NCI-H82 treated with DMSO at 0.1 percent for 48 hours (cell line): ENCODE results near the gene ACYP1.

Source experiments
- DNase-seq: peaks from one replicate; lab custom pipeline; 2025; ENCODE audit not compliant: unreplicated experiment; lab: John Stamatoyannopoulos, UW

Gene ACYP1

GRCh38 chr14:75041613-75042012 lies 22.2 kb downstream of the ACYP1 start:
- no peak for DNase-seq

GRCh38 chr14:75040959-75041358 lies 22.9 kb downstream of the ACYP1 start:
- DNase-seq = no peak

- DNase-seq = no peak
Observed at GRCh38 chr14:75040507-75040906, 23.3 kb downstream of the ACYP1 start.

- no peak for DNase-seq
Observed at GRCh38 chr14:75032939-75033338, 30.9 kb downstream of the ACYP1 start.

- DNase-seq = no peak
Observed at GRCh38 chr14:75030147-75030546, 33.7 kb downstream of the ACYP1 start.

- no peak for DNase-seq
Observed at GRCh38 chr14:75025876-75026275, 37.9 kb downstream of the ACYP1 start.

GRCh38 chr14:75025082-75025481 lies 38.7 kb downstream of the ACYP1 start:
- DNase-seq = no peak

- DNase-seq = no peak
Observed at GRCh38 chr14:75023108-75023507, 40.7 kb downstream of the ACYP1 start.

GRCh38 chr14:75022655-75023054 lies 41.2 kb downstream of the ACYP1 start:
- no peak for DNase-seq

- DNase-seq = no peak
Observed at GRCh38 chr14:75018694-75019093, 45.1 kb downstream of the ACYP1 start.

GRCh38 chr14:75016815-75017214 lies 47.0 kb downstream of the ACYP1 start:
- DNase-seq = no peak

GRCh38 chr14:75015496-75015895 lies 48.3 kb downstream of the ACYP1 start:
- DNase-seq = no peak

GRCh38 chr14:75013290-75013689 lies 50.5 kb downstream of the ACYP1 start:
- DNase-seq = no peak

- DNase-seq = no peak
Observed at GRCh38 chr14:75011356-75011994, 52.3 kb downstream of the ACYP1 start.

GRCh38 chr14:75010472-75011093 lies 53.2 kb downstream of the ACYP1 start:
- no peak for DNase-seq

GRCh38 chr14:75009176-75009575 lies 54.6 kb downstream of the ACYP1 start:
- no peak for DNase-seq

- DNase-seq = no peak
Observed at GRCh38 chr14:75005357-75005756, 58.5 kb downstream of the ACYP1 start.

GRCh38 chr14:75003250-75004027 lies 60.4 kb downstream of the ACYP1 start:
- DNase-seq = no peak
